ENCODE data around the gene NHS. TPM values are rescaled to one million over a fixed set of nuclear protein-coding genes. Genes with fewer than 3 reads are reported as not detected.

The NHS gene
- polyA plus RNA-seq, 2 of the 4 experiments (the other 2 are of a cell fraction) = 3.6 to 5.0 TPM

GRCh38 chrX:17369309-17369708 is 5.7 kb upstream of the NHS start:
- 78% methylated on average over 6 of the region's 6 CpGs for WGBS (ENCODE audit: missing lambda C conversion rate)
- CTCF ChIA-PET = interaction anchor here (0.9 to 2.3 kb wide), 3 partner anchors 128 to 321 kb away, joined by 3 to 9 read pairs (median 4); no protein-coding TSS in a partner anchor
- H3K27ac ChIP-seq = no peak overlapping the region
- DNase-seq (ENCODE audit: low read depth in 1 of 2, low spot score in 1 of 2) (no peak), ATAC-seq (no peak), FAIRE-seq (no peak)
- no peaks in the 10 kb centered on the region for H3K4me1 ChIP-seq
- no peak for TF ChIP-seq RARB (CRISPR knock-in tag; IDR thresholded peaks at IDR 0.05)
- no peak for TF ChIP-seq FOSL2 (IDR thresholded peaks at IDR 0.05)
- no peak for TF ChIP-seq FOSL2 (CRISPR knock-in tag; IDR thresholded peaks at IDR 0.05)
- no peak for TF ChIP-seq CEBPB (IDR thresholded peaks at IDR 0.05)
- TF ChIP-seq FOXS1 (CRISPR knock-in tag; IDR thresholded peaks at IDR 0.05) = no peak
- no peak for TF ChIP-seq RFX5 (IDR thresholded peaks at IDR 0.05)
- TF ChIP-seq TP53 (CRISPR knock-in tag; IDR thresholded peaks at IDR 0.05) = no peak
- POLR2A ChIA-PET = no interaction called here
- no peak overlapping the region for H3K4me2 ChIP-seq
- H3K4me3 ChIP-seq = no peak overlapping the region
- H3K9me3 ChIP-seq = no peaks in the 10 kb centered on the region

DNA sequence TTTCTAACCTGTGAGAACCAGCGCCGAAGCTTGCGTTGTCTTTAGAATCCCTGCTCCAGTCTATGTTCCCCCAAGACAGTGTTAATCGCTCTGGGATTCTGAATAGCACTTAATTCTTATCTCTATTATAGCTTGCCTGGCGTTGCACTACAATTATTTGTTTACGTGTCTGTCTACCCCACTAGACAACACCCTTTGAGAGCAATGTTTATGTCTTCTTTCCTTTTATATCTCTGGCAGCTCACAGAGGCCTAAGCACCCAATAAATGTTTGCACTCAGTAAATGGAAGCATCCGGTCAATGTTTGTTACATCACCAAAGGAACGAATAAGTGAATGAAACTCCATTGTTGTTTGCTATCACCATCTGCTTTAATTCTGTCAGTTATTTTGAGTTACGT is 4.8 kb upstream of the NHS start:
- CTCF ChIA-PET = interaction anchor here (0.9 to 2.3 kb wide), 2 partner anchors 129 to 320 kb away, joined by 3 to 9 read pairs; no protein-coding TSS in a partner anchor
- WGBS (ENCODE audit: missing lambda C conversion rate) = 88% methylated on average over 9 of the region's 9 CpGs

More for the DNA sequence above, 4.8 kb upstream of the NHS start:
- FAIRE-seq (peak; percentile 96), ATAC-seq (no peak), DNase-seq (ENCODE audit: low read depth in 1 of 2, low spot score in 1 of 2) (no peak)
- no peak overlapping the region for H3K27ac ChIP-seq
- H3K4me2 ChIP-seq = no peak overlapping the region
- TF ChIP-seq HES2 (IDR thresholded peaks at IDR 0.05) = no peak
- TF ChIP-seq ESRRA (IDR thresholded peaks at IDR 0.05; ENCODE audit: borderline replicate concordance, low read length) = no peak
- no peak for TF ChIP-seq CBX8 (IDR thresholded peaks at IDR 0.05)
- no peak for TF ChIP-seq JUN (IDR thresholded peaks at IDR 0.05)
- no peak for TF ChIP-seq ZC3H11A (IDR thresholded peaks at IDR 0.05)
- no peak for TF ChIP-seq EHF (CRISPR knock-in tag; IDR thresholded peaks at IDR 0.05)
- TF ChIP-seq NFE2L2 (conservative IDR thresholded peaks at IDR 0.05; ENCODE audit: low read length) = no peak
- TF ChIP-seq ZFP36 (IDR thresholded peaks at IDR 0.05; ENCODE audit: borderline replicate concordance, partially characterized antibody) = no peak
- no peak for TF ChIP-seq HOXA7 (CRISPR knock-in tag; IDR thresholded peaks at IDR 0.05)
- TF ChIP-seq EHMT2 (IDR thresholded peaks at IDR 0.05; ENCODE audit: low read depth) = no peak
- TF ChIP-seq HDAC2 (IDR thresholded peaks at IDR 0.05) = no peak
- TF ChIP-seq EP300 (IDR thresholded peaks at IDR 0.05) = no peak
- TF ChIP-seq, protein P1, sequence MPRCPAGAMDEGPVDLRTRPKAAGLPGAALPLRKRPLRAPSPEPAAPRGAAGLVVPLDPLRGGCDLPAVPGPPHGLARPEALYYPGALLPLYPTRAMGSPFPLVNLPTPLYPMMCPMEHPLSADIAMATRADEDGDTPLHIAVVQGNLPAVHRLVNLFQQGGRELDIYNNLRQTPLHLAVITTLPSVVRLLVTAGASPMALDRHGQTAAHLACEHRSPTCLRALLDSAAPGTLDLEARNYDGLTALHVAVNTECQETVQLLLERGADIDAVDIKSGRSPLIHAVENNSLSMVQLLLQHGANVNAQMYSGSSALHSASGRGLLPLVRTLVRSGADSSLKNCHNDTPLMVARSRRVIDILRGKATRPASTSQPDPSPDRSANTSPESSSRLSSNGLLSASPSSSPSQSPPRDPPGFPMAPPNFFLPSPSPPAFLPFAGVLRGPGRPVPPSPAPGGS (IDR thresholded peaks at IDR 0.05) = no peak
- no peak for TF ChIP-seq RCOR1 (IDR thresholded peaks at IDR 0.05; ENCODE audit: low read depth, low read length)
- no peak for TF ChIP-seq TP53 (CRISPR knock-in tag; IDR thresholded peaks at IDR 0.05)
- TF ChIP-seq, protein P2, sequence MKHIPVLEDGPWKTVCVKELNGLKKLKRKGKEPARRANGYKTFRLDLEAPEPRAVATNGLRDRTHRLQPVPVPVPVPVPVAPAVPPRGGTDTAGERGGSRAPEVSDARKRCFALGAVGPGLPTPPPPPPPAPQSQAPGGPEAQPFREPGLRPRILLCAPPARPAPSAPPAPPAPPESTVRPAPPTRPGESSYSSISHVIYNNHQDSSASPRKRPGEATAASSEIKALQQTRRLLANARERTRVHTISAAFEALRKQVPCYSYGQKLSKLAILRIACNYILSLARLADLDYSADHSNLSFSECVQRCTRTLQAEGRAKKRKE (CRISPR knock-in tag; IDR thresholded peaks at IDR 0.05; ENCODE audit: low read depth) = no peak
- no peak for TF ChIP-seq ELK1 (IDR thresholded peaks at IDR 0.05; ENCODE audit: low read depth, low read length)
- no peak for TF ChIP-seq HMGXB4 (CRISPR knock-in tag; IDR thresholded peaks at IDR 0.05; ENCODE audit: borderline replicate concordance)
- no peak for TF ChIP-seq FOXS1 (CRISPR knock-in tag; IDR thresholded peaks at IDR 0.05)
- TF ChIP-seq TFCP2L1 (CRISPR knock-in tag; IDR thresholded peaks at IDR 0.05) = no peak
- POLR2A ChIA-PET = no interaction called here
- H3K9me3 ChIP-seq = no peaks in the 10 kb centered on the region
- H3K4me3 ChIP-seq = no peak overlapping the region
- no peaks in the 10 kb centered on the region for H3K4me1 ChIP-seq

Measured in A549 (cell line).